GM23338 (cell line): Measurements from ENCODE around the gene UFD1. TPM values are rescaled to one million over a fixed set of nuclear protein-coding genes. Genes with fewer than 3 reads are reported as not detected.

Experiments used
- ATAC-seq: fragments of 200-7000 bp; cut with Tn5 transposase; 3 replicates; pipeline ENCODE4 v1.9.1; 2020
- DNase-seq: peaks from one replicate; pipeline ENCODE4 v3.0.0-alpha.2; 2015; ENCODE audit warnings: low spot score
- H2AFZ ChIP-seq: fragments of 200-600 bp; sonication (generic); 2 replicates; pipeline ENCODE4 v1.8.0; 2016; ENCODE audit warnings: antibody characterized with exemption, mild to moderate bottlenecking, moderate library complexity
- H3F3A ChIP-seq: fragments of 200-600 bp; sonication (generic); replicated peaks from 2 replicates; pipeline ENCODE4 v1.8.0; 2017; ENCODE audit warnings: antibody characterized with exemption, mixed run types, low read depth
- H3K27ac ChIP-seq: fragments of 200-600 bp; sonication (generic); 2 replicates; pipeline ENCODE4 v1.6.1; 2016; ENCODE audit warnings: low read depth
- H3K27me3 ChIP-seq: fragments of 200-600 bp; sonication (generic); 2 replicates; pipeline ENCODE4 v1.8.0; 2016; ENCODE audit warnings: mild to moderate bottlenecking, mixed run types, moderate library complexity; ENCODE audit not compliant: insufficient read depth
- H3K36me3 ChIP-seq: fragments of 200-600 bp; sonication (generic); 2 replicates; pipeline ENCODE4 v1.8.0; 2016; ENCODE audit warnings: mild to moderate bottlenecking; ENCODE audit not compliant: insufficient read depth
- H3K4me1 ChIP-seq: fragments of 200-600 bp; sonication (generic); 2 replicates; pipeline ENCODE4 v1.8.0; 2016; ENCODE audit warnings: mild to moderate bottlenecking, moderate library complexity; ENCODE audit not compliant: insufficient read depth
- H3K4me2 ChIP-seq: fragments of 200-600 bp; sonication (generic); 2 replicates; pipeline ENCODE4 v1.7.1; 2017; ENCODE audit warnings: mixed run types
- H3K4me3 ChIP-seq: fragments of 200-600 bp; sonication (generic); 2 replicates; pipeline ENCODE4 v1.6.1; 2016; ENCODE audit warnings: mixed run types
- H3K79me2 ChIP-seq: fragments of 200-600 bp; sonication (generic); replicated peaks from 2 replicates; pipeline ENCODE4 v1.8.0; 2017; ENCODE audit warnings: mild to moderate bottlenecking; ENCODE audit not compliant: insufficient read depth
- H3K9me2 ChIP-seq: fragments of 200-600 bp; sonication (generic); 2 replicates; pipeline ENCODE4 v1.8.0; 2017; ENCODE audit not compliant: insufficient read depth
- H4K20me1 ChIP-seq: fragments of 200-600 bp; sonication (generic); replicated peaks from 2 replicates; pipeline ENCODE4 v1.8.0; 2017; ENCODE audit warnings: mild to moderate bottlenecking; ENCODE audit not compliant: insufficient read depth
- H3K27ac Mint-ChIP-seq: 2 replicates; pipeline ENCODE4 v1.8.0; 2020; ENCODE audit warnings: inconsistent platforms, mild to moderate bottlenecking, moderate library complexity, mixed read lengths
- H3K27me3 Mint-ChIP-seq: 3 replicates; pipeline ENCODE4 v1.8.0; 2022; ENCODE audit warnings: low read depth, mild to moderate bottlenecking, moderate library complexity, mixed read lengths, inconsistent platforms; ENCODE audit not compliant: insufficient read depth, poor library complexity
- H3K36me3 Mint-ChIP-seq: 3 replicates; pipeline ENCODE4 v1.8.0; 2021; ENCODE audit warnings: low read depth, mild to moderate bottlenecking, inconsistent platforms, moderate library complexity, mixed read lengths
- H3K4me1 Mint-ChIP-seq: 3 replicates; pipeline ENCODE4 v1.8.0; 2020; ENCODE audit warnings: mild to moderate bottlenecking, inconsistent platforms, mixed read lengths
- H3K4me3 Mint-ChIP-seq: 3 replicates; pipeline ENCODE4 v1.8.0; 2021; ENCODE audit warnings: moderate library complexity, mild to moderate bottlenecking, inconsistent platforms, mixed read lengths
- H3K9me3 Mint-ChIP-seq: 3 replicates; pipeline ENCODE4 v1.8.0; 2020; ENCODE audit warnings: moderate library complexity, mild to moderate bottlenecking, inconsistent platforms, mixed read lengths
- CREB1 ChIP-seq: fragments of 250-450 bp; sonication (Bioruptor Pico); IDR thresholded peaks from 2 replicates; pipeline ENCODE4 v1.5.0; 2020; ENCODE audit warnings: low read depth, mild to moderate bottlenecking, moderate library complexity
- CTCF ChIP-seq, 2 experiments: fragments of 200-600 bp in 1 of 2; sonication (generic) in 1 of 2; conservative IDR thresholded peaks; 2 replicates each; pipeline versions ENCODE4 v1.5.1 to v1.6.1; 2016 to 2017; ENCODE audit warnings: antibody characterized with exemption in 2 of 2, low read depth in 2 of 2, mild to moderate bottlenecking in 2 of 2, moderate library complexity in 1 of 2
- ETS1 ChIP-seq: IDR thresholded peaks from 2 replicates; pipeline ENCODE4 v1.6.1; 2016; ENCODE audit warnings: antibody characterized with exemption
- EZH2 ChIP-seq: fragments of 200-600 bp; sonication (generic); IDR thresholded peaks from one replicate; pipeline ENCODE4 v1.8.0; 2017; ENCODE audit warnings: antibody characterized with exemption, mild to moderate bottlenecking, low read depth; ENCODE audit not compliant: unreplicated experiment
- EZH2phosphoT487 ChIP-seq: fragments of 200-600 bp; sonication (generic); IDR thresholded peaks from one replicate; pipeline ENCODE4 v1.8.1; 2018; ENCODE audit warnings: antibody characterized with exemption; ENCODE audit not compliant: unreplicated experiment
- JUNB ChIP-seq: IDR thresholded peaks from one replicate; pipeline ENCODE4 v1.6.1; 2016; ENCODE audit warnings: antibody characterized with exemption; ENCODE audit not compliant: unreplicated experiment
- NANOG ChIP-seq: IDR thresholded peaks from 2 replicates; pipeline ENCODE4 v1.6.1; 2016; ENCODE audit warnings: antibody characterized with exemption, borderline replicate concordance
- POLR2AphosphoS5 ChIP-seq: IDR thresholded peaks from 2 replicates; pipeline ENCODE4 v1.6.1; 2016; ENCODE audit warnings: antibody characterized with exemption, low read depth
- STAT1 ChIP-seq: IDR thresholded peaks from one replicate; pipeline ENCODE4 v1.6.1; 2016; ENCODE audit warnings: antibody characterized with exemption; ENCODE audit not compliant: unreplicated experiment
- ZNF114 ChIP-seq: fragments of 250-450 bp; sonication (Bioruptor Pico); IDR thresholded peaks from 2 replicates; pipeline ENCODE4 v1.5.0; 2020; ENCODE audit warnings: mild to moderate bottlenecking, moderate library complexity
- ZNF331 ChIP-seq: fragments of 250-450 bp; sonication (Bioruptor Pico); IDR thresholded peaks from 2 replicates; pipeline ENCODE4 v1.5.0; 2020; ENCODE audit warnings: low read depth, mild to moderate bottlenecking, moderate library complexity
- ZNF462 ChIP-seq: fragments of 250-450 bp; sonication (Bioruptor Pico); IDR thresholded peaks from 2 replicates; pipeline ENCODE4 v1.5.0; 2020; ENCODE audit warnings: mild to moderate bottlenecking, moderate library complexity
- polyA plus RNA-seq: library from polyadenylated mRNA; unstranded; fragments of >200 nt; fragmentation: Nextera tagmentation; extraction: Ambion mirVana; gene quantifications from 2 replicates; pipeline ENCODE4 v1.2.1, GENCODE V29; 2016
- total RNA-seq: library from RNA; depleted of rRNA; stranded (reverse); fragments of >200 nt; shearing (Covaris generic); gene quantifications from 2 replicates; pipeline ENCODE4 v1.2.3, GENCODE V29; 2014
- TF ChIP-seq, protein P1 (sequence below): IDR thresholded peaks from one replicate; pipeline ENCODE4 v1.6.1; 2018; ENCODE audit warnings: antibody characterized with exemption; ENCODE audit not compliant: unreplicated experiment

Gene UFD1
- total and polyA plus RNA-seq, 2 experiments from 2014 or later, result 53.5 to 93.8 TPM

- Histone ChIP-seq H3K9me2 (no peaks in the 10 kb centered on the region), H3K27me3 (peaks cover 32% of the 10 kb centered on the region), H3K36me3 (no peaks in the 10 kb centered on the region), H3K79me2 (no peaks in the 10 kb centered on the region), H2AFZ (no peak overlapping the region), H3K4me2 (no peak overlapping the region), H3F3A (peaks cover 8% of the 10 kb centered on the region; the same call in 1 of the 2 replicates), H3K27ac (no peak overlapping the region), H3K4me3 (no peak overlapping the region), H3K4me1 (peaks cover 5% of the 10 kb centered on the region; the same call in 1 of the 2 replicates), H4K20me1 (no peaks in the 10 kb centered on the region)
- Mint-ChIP-seq H3K9me3 (no peaks in the 10 kb centered on the region), H3K27me3 (peaks cover 28% of the 10 kb centered on the region), H3K27ac (no peak overlapping the region), H3K4me1 (peaks cover 9% of the 10 kb centered on the region), H3K36me3 (no peaks in the 10 kb centered on the region), H3K4me3 (no peak overlapping the region)
- no peak for DNase-seq
- TF ChIP-seq CREB1 (CRISPR knock-in tag), result no peak
- no peak for TF ChIP-seq EZH2phosphoT487
- TF ChIP-seq ZNF114 (CRISPR knock-in tag), result no peak
- TF ChIP-seq STAT1, result no peak
- TF ChIP-seq, protein P1, sequence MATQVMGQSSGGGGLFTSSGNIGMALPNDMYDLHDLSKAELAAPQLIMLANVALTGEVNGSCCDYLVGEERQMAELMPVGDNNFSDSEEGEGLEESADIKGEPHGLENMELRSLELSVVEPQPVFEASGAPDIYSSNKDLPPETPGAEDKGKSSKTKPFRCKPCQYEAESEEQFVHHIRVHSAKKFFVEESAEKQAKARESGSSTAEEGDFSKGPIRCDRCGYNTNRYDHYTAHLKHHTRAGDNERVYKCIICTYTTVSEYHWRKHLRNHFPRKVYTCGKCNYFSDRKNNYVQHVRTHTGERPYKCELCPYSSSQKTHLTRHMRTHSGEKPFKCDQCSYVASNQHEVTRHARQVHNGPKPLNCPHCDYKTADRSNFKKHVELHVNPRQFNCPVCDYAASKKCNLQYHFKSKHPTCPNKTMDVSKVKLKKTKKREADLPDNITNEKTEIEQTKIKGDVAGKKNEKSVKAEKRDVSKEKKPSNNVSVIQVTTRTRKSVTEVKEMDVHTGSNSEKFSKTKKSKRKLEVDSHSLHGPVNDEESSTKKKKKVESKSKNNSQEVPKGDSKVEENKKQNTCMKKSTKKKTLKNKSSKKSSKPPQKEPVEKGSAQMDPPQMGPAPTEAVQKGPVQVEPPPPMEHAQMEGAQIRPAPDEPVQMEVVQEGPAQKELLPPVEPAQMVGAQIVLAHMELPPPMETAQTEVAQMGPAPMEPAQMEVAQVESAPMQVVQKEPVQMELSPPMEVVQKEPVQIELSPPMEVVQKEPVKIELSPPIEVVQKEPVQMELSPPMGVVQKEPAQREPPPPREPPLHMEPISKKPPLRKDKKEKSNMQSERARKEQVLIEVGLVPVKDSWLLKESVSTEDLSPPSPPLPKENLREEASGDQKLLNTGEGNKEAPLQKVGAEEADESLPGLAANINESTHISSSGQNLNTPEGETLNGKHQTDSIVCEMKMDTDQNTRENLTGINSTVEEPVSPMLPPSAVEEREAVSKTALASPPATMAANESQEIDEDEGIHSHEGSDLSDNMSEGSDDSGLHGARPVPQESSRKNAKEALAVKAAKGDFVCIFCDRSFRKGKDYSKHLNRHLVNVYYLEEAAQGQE, result no peak
- TF ChIP-seq ZNF331 (CRISPR knock-in tag), result no peak
- no peak for TF ChIP-seq CTCF (conservative IDR thresholded peaks at IDR 0.05; ENCODE audit: low read depth in 2 of 2)
- TF ChIP-seq NANOG, result no peak
- TF ChIP-seq JUNB, result no peak
- no peak for TF ChIP-seq ZNF462 (CRISPR knock-in tag)
- no peak for TF ChIP-seq EZH2
- TF ChIP-seq POLR2AphosphoS5, result no peak
- no peak for TF ChIP-seq ETS1
- no peak for ATAC-seq
Observed at GRCh38 chr22:19527321-19527721, 48.3 kb upstream of the UFD1 start.
